Right lobe of liver (tissue), 6 donors: ENCODE measurements around the gene ADAM12. TPM values are rescaled to one million over a fixed set of nuclear protein-coding genes. Genes with fewer than 3 reads are reported as not detected.

Source experiments
- ATAC-seq, 4 donors: fragments of 200-7000 bp; cut with Tn5 transposase; one replicate each; pipeline ENCODE4 v1.9.1; 2020; ENCODE audit warnings: mild to moderate bottlenecking in 4 of 4, moderate library complexity in 4 of 4
- DNase-seq, 3 donors: peaks; one replicate each; pipeline ENCODE4 v3.0.0-alpha.2; 2020
- H3K27ac ChIP-seq, 3 donors: fragments of 200-600 bp; one replicate each; pipeline ENCODE4 v1.8.0; 2022
- H3K27me3 ChIP-seq, 2 donors: fragments of 200-600 bp; one replicate each; pipeline ENCODE4 v1.8.0; 2022
- H3K36me3 ChIP-seq, 4 donors: fragments of 200-600 bp; sonication (generic) in 1 of 4; one replicate each; pipeline versions ENCODE4 v1.5.1 to v1.8.0; 2017 to 2022; ENCODE audit warnings: control low read depth in 1 of 4
- H3K4me1 ChIP-seq, 4 donors: fragments of 200-600 bp; sonication (generic) in 1 of 4; one replicate each; pipeline versions ENCODE4 v1.5.1 to v1.8.0; 2017 to 2022; ENCODE audit warnings: control low read depth in 1 of 4
- H3K4me3 ChIP-seq, 3 donors: fragments of 200-600 bp; one replicate each; pipeline ENCODE4 v1.8.0; 2022
- H3K9me3 ChIP-seq, 4 donors: fragments of 200-600 bp; sonication (generic) in 1 of 4; one replicate each; pipeline versions ENCODE4 v1.5.1 to v1.8.0; 2017 to 2022; ENCODE audit warnings: control low read depth in 1 of 4
- CTCF ChIP-seq, 4 donors: fragments of 200-600 bp in 3 of 4; fragments of 450-650 bp in 1 of 4; IDR thresholded peaks; one replicate each; pipeline versions ENCODE4 v1.5.1 to v1.8.0; 2016 to 2022; ENCODE audit warnings: antibody characterized with exemption in 4 of 4, mild to moderate bottlenecking in 2 of 4
- POLR2A ChIP-seq: fragments of 450-650 bp; IDR thresholded peaks from one replicate; pipeline ENCODE4 v1.6.1; 2017; ENCODE audit warnings: antibody characterized with exemption, mild to moderate bottlenecking
- WGBS: methylation state at CpG from one replicate; pipeline ENCODE4 v1.1.6; 2018; ENCODE audit warnings: low coverage, low lambda C conversion rate; ENCODE audit not compliant: insufficient coverage; ENCODE audit errors: missing lambda C conversion rate; 5-methylcytosine and 5-hydroxymethylcytosine counted together
- intact Hi-C, 2 donors: fragments of 100-400 bp; cut with DNase I; formaldehyde crosslinking; loops; one replicate each; pipeline versions ENCODE4 v1.11.2 to v1.14.1; 2022
- total RNA-seq, 6 experiments: library from RNA; depleted of rRNA in 2 of 6; stranded (reverse); fragments of >200 nt in 2 of 6; fragmentation: NEBNext Ultra II Directional in 3 of 6; extraction: Animal tissue kit (Norgen Biotek cat#: 25700) in 3 of 6; gene quantifications; one replicate each; pipeline versions ENCODE4 v1.1.0 to v1.2.4, GENCODE V29; 2016 to 2023
- donor health status: DM: no; HTN: yes; CAD: no.
- donor health status: DM: no; HTN: no; CAD: no.
- donor health status: DM: no; HTN: no; CAD: no.
- donor health status: DM: no; HTN: yes; CAD: no.
- donor health status: DM: no; HTN: yes; CAD: no.

ADAM12 gene
- total RNA-seq, 6 experiments from 2014 or later = 0.06 to 1.3 (median 0.48) TPM; not detected in 2

GRCh38 chr10:126119599-126119998 is 268.7 kb downstream of the ADAM12 start:
- intact Hi-C loops = no loop called here
- 42% methylated on average over 3 of the region's 3 CpGs for WGBS
- ATAC-seq (peak in 2 of 4 donors; percentile 33 to 50), DNase-seq (no peak)
- Histone ChIP-seq H3K9me3 (no peaks in the 10 kb centered on the region), H3K4me3 (no peak overlapping the region), H3K27me3 (no peaks in the 10 kb centered on the region), H3K27ac (no peak overlapping the region), H3K4me1 (no peaks in the 10 kb centered on the region), H3K36me3 (no peaks in the 10 kb centered on the region)
- no peak for TF ChIP-seq POLR2A
- TF ChIP-seq CTCF (IDR thresholded peaks at IDR 0.05) = no peak

GRCh38 chr10:126118476-126118875 is 269.8 kb downstream of the ADAM12 start:
- DNase-seq = no peak
- intact Hi-C loops = no loop called here
- no peak for ATAC-seq
- Histone ChIP-seq H3K27me3 (no peaks in the 10 kb centered on the region), H3K27ac (no peak overlapping the region), H3K36me3 (no peaks in the 10 kb centered on the region), H3K4me3 (no peak overlapping the region), H3K9me3 (no peaks in the 10 kb centered on the region), H3K4me1 (no peaks in the 10 kb centered on the region)
- 67% methylated on average over 4 of the region's 4 CpGs for WGBS
- TF ChIP-seq CTCF (IDR thresholded peaks at IDR 0.05) = no peak
- no peak for TF ChIP-seq POLR2A

- Histone ChIP-seq H3K27me3 (no peaks in the 10 kb centered on the region), H3K9me3 (no peaks in the 10 kb centered on the region), H3K4me3 (no peak overlapping the region), H3K4me1 (no peaks in the 10 kb centered on the region), H3K27ac (no peak overlapping the region), H3K36me3 (no peaks in the 10 kb centered on the region)
- DNase-seq = no peak
- WGBS = 36% methylated on average over 3 of the region's 3 CpGs
- intact Hi-C loops = no loop called here
- no peak for TF ChIP-seq POLR2A
- TF ChIP-seq CTCF (IDR thresholded peaks at IDR 0.05) = no peak
- ATAC-seq = peak; percentile 42 to 63 (median 46)
These were observed 271.1 kb downstream of the ADAM12 start for GRCh38 chr10:126117196-126117595.

DNA sequence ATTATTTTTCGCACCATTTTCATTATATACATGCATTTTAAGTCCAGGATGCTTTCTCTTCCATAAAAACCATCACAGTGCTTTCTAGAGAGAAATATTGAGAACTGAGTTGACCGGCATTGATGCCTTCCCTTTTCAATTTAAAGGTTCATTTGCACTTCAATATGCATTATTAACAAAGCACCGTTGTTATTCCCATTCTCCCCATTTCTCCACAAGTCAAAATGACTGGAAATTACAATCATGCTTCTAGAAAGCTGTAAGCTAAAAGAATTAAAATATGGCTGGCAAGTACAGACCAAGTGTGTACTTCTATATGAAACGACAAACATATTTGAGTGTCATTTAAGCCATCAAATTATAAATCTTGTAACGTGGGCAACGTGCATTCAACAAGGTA is 272.4 kb downstream of the ADAM12 start:
- ATAC-seq (no peak), DNase-seq (no peak)
- TF ChIP-seq POLR2A (no peak), CTCF (IDR thresholded peaks at IDR 0.05) (no peak)
- 45% methylated on average over 6 of the region's 6 CpGs for WGBS
- Histone ChIP-seq H3K27ac (no peak overlapping the region), H3K4me3 (no peak overlapping the region), H3K9me3 (no peaks in the 10 kb centered on the region), H3K36me3 (no peaks in the 10 kb centered on the region), H3K4me1 (no peaks in the 10 kb centered on the region), H3K27me3 (no peaks in the 10 kb centered on the region)
- intact Hi-C loops = no loop called here
